Activated T-cell treated with anti-CD3 and anti-CD28 coated beads for 24 hours (primary cell): ENCODE data around the gene TMEM127.
"Not testable (repeated sequence)": the region's sequence is repeated elsewhere in the genome, so short reads cannot be mapped to it uniquely, and the experiment has no call there.

ENCODE experiments used
- DNase-seq: peaks from one replicate; pipeline ENCODE4 v3.0.0-alpha.2; 2020; ENCODE audit warnings: low read depth

TMEM127 gene

GRCh38 chr2:96262306-96262705 is 3.5 kb downstream of the TMEM127 start:
- DNase-seq, result no peak

GRCh38 chr2:96261328-96262003 is 4.3 kb downstream of the TMEM127 start:
- no peak for DNase-seq

DNA sequence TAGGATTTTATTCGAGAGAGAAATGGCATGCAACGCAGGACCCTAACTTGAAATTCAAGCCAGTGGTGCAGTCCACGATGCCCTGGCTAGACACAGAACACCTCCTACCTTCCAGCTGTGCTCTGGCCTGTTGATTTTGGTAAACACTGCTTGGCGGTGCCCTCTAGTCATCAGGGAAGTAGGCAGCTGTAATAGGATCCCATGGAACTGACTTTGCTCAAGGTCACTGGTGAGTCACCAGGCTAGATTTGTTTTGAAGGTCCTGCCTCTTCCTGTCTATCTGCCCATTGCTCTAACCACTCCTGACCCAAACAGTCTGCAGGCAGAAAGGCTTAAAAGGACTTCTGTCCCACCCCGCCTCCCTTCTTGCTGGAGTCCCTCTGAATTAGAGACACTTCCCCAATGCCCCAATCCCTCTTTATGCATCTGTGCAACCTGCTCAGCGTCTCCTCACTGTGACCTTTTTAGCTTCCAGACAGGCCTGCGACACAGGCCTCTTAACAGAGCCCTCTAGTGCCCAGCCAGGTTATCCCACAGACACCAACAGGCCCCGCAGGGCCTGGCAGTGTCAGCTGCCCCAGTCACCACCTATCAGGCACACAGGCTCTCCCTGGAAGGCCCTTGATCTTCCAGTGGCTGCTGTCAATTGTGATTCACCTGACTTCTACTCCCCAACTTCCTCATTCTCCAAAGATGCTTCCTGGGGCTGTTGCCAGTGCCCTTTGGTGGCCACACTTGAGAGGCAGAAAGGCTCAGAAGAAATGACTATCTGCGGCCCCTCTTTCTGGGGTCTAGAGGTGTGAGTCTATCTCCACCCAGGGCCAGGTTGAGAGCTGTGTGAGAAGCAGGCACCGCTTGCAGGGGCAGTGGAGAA is 5.2 kb downstream of the TMEM127 start:
- DNase-seq, result no peak

GRCh38 chr2:96259497-96259921 is 6.3 kb downstream of the TMEM127 start:
- DNase-seq, result no peak

DNA sequence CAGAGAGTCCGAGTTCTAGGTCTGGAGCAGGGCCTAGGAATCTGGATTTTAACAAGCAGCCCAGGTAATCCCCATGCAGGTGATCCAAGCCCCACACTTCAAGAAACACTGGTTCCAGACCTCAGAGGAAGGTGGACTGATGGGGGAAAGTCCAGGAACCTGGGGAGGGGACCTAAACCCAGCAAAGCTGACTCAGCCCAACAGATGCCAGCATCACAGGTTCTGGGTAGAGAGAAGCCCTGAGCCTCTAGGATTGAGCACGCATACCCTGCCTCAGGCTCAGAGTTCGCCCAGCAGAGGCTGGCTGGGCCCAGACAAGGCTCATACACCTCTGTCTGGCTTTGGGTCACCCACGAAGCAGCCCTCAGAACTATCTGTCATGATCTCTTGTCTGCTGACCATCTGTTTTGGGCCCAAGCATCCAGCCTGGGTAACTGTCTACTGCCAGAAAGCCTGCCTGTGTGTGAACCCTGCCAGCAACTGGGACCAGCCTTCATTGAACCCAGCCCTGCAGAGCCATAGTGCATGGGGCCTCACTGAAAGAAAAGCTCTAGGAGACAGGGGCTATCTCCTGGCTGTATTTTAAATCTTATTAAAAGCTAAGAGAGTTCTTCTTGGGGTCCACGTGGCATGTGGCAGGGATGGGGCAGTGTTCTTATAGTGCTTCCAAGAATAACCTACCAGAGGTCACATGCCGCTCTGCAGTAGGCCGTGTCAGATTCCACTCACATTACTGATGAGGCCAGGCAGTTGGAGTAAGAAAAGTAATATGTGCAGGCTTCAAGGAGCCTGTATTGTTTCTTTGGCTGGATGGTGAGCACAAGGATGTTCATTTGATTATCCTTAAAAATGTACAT is 7.4 kb downstream of the TMEM127 start:
- no peak for DNase-seq

DNA sequence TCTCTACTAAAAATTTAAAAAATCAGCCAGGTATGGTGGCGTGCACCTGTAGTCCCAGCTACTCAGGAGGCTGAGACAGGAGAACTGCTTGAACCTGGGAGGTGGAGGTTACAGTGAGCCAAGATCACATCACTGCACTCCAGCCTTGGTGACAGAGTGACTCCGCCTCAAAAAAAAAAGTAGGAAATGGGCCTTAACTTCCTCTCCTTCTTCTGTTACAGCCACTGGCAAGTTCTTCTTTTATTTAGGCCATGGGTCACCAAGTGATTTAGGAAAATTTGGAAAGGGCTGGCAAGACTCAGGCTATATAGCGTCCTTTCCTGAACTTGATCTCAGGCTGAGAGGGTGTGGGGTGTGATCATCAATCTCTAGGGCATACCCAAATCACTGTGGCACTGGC is 8.1 kb downstream of the TMEM127 start:
- DNase-seq, result not testable (repeated sequence)

GRCh38 chr2:96256611-96257113 is 9.1 kb downstream of the TMEM127 start:
- DNase-seq, result no peak

GRCh38 chr2:96254571-96254970 is 11.2 kb downstream of the TMEM127 start:
- no peak for DNase-seq

DNA sequence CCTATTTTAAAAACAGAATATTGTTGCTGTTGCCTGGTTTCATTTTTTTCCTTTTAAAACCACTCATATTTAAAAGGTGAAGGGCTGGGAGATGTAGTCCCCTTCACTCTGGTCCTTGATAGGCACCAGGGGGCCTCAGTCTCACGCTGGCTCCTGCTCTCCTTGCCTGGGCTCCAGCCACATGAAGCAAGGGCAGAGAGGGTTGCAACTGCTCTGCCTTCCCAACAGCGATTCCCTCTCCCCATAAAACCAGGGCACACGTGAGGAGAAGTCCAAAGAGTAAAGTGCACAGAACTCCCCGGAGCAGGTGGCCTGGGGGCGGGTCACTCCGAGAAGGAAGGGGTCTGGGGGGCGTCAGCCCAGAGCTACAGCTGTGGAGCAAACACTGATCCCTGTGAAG is 12.8 kb downstream of the TMEM127 start:
- no peak for DNase-seq

GRCh38 chr2:96252526-96252925 is 13.3 kb downstream of the TMEM127 start:
- DNase-seq, result no peak

DNA sequence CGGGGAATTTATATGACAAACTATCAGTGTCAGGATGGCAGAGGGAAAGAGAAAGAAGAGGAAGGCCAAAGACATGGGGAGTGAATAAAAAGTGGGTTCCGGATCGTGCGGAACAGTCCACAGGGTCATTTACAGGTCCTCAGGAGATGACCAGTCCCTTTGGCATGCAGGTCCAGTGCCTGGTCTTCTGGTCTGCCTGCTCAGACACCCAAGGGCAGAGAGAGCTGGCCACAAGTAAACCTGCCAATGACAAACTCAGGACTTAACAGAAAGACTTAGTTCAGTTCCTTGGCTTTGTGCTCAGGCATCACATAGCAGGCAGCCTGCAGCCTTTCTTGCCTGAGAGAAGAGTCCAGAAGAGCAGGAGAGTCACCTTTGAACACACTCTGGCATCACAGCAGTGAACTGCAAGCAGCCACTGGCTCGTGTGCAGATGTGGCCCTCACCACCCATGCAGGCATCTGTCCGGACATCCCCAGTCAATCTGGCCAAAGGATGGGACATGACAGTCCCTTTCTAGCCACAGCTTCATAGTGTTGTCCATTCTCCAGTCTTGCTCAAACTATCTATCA is 14.0 kb downstream of the TMEM127 start:
- no peak for DNase-seq

GRCh38 chr2:96250188-96250587 is 15.6 kb downstream of the TMEM127 start:
- no peak for DNase-seq

GRCh38 chr2:96249654-96250053 is 16.1 kb downstream of the TMEM127 start:
- no peak for DNase-seq

DNA sequence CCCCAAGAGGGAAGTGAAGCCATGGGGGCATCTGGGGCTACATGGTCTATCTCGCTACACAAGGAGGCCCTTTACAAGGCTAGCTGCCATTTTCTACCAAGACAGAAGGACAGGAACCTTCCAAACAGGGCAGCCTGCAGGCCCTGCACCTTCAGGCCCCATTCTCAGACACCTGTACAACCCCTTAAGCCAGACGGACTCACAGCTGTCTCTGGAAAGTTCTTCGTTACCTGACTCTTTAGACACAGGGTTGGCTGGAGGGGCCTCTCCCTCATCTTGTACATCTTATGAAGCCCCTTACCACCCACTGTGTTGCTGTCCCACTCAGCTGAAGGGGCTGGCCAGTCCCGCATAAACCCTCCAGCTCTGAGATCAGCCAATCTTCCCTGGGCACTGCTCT is 17.2 kb downstream of the TMEM127 start:
- DNase-seq, result no peak

GRCh38 chr2:96247896-96248295 is 17.9 kb downstream of the TMEM127 start:
- no peak for DNase-seq

GRCh38 chr2:96247009-96247408 is 18.8 kb downstream of the TMEM127 start:
- no peak for DNase-seq

DNA sequence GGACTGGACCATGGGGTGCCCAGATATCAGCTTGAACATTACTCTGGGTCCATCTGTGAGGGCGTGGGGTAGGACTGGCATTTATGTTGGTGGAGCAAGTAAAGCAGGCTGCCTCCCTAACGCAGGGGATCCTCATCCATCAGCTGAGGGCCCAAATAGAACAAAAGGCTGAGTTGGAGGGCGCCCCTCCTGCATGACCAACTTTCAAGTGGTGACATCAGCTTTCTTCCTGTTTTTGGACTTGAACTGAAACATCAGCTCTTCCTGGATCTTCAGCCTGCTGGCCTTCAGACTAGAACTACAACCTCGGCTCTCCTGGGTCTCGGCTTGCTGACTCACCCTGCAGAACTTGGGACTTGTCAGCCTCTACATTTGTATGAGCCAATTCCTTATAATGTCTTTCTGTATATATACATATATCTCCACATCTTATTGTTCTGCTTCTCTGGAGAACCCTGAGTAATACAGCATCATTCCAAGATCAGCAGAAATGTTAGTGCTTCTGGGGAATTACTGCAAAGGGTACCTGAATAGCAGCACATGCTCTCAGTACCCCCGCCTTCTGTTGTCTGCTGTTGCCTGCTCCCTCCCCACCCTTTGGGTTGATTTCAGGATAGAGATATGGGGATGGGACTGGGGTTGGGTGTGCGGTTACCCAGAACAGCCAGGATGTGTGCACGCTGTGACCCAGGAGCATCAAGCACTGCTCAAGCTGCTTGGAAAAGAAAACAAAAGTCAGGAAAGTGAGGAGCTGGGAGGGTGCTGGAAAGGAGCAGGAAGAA is 20.0 kb downstream of the TMEM127 start:
- no peak for DNase-seq

- no peak for DNase-seq
Observed at GRCh38 chr2:96243843-96244242, 22.0 kb downstream of the TMEM127 start.

- peak; percentile 46 for DNase-seq
Observed at GRCh38 chr2:96241900-96242611, 23.7 kb downstream of the TMEM127 start.

- no peak for DNase-seq
Observed at GRCh38 chr2:96241227-96241626, 24.6 kb downstream of the TMEM127 start.
